Measurements from ENCODE around the gene SERBP1.

The SERBP1 gene

DNA sequence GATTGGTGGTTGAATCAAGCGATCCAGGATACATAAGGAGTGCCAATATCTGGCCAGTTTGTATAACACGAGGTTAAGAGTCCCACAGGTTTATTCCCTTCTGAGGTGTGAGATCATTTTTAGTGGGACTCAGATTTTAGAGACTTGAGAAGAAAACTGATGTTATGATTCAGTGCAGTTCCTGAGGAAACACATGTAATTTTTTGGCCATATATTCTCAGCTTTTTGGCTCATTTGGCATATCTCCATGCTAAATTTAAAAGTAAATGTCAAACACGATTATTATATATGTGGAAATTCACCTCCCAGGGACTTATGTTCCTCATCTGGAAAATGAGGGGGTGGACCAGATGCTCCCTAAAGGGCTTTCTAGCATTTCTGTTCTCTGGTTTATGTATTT lies 39.2 kb upstream of the SERBP1 start:
- no peak for ATAC-seq
- TF ChIP-seq TOX (CRISPR knock-in tag; IDR thresholded peaks at IDR 0.05; ENCODE audit: borderline replicate concordance) (no peak), ZNF70 (CRISPR knock-in tag; IDR thresholded peaks at IDR 0.05) (no peak), ESRRG (CRISPR knock-in tag; IDR thresholded peaks at IDR 0.05) (no peak), ARNTL (CRISPR knock-in tag; IDR thresholded peaks at IDR 0.05; ENCODE audit: borderline replicate concordance, low read depth) (no peak), PPARA (CRISPR knock-in tag; IDR thresholded peaks at IDR 0.05; ENCODE audit: borderline replicate concordance) (no peak), GLIS3 (CRISPR knock-in tag; IDR thresholded peaks at IDR 0.05) (no peak), OSR1 (CRISPR knock-in tag; IDR thresholded peaks at IDR 0.05) (no peak), ISL1 (CRISPR knock-in tag; IDR thresholded peaks at IDR 0.05) (no peak), SNAI2 (CRISPR knock-in tag; IDR thresholded peaks at IDR 0.05) (no peak), TCF4 (CRISPR knock-in tag; IDR thresholded peaks at IDR 0.05; ENCODE audit: borderline replicate concordance) (no peak)
- TF ChIP-seq, protein P1, sequence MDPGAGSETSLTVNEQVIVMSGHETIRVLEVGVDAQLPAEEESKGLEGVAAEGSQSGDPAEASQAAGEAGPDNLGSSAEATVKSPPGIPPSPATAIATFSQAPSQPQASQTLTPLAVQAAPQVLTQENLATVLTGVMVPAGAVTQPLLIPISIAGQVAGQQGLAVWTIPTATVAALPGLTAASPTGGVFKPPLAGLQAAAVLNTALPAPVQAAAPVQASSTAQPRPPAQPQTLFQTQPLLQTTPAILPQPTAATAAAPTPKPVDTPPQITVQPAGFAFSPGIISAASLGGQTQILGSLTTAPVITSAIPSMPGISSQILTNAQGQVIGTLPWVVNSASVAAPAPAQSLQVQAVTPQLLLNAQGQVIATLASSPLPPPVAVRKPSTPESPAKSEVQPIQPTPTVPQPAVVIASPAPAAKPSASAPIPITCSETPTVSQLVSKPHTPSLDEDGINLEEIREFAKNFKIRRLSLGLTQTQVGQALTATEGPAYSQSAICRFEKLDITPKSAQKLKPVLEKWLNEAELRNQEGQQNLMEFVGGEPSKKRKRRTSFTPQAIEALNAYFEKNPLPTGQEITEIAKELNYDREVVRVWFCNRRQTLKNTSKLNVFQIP (CRISPR knock-in tag; IDR thresholded peaks at IDR 0.05; ENCODE audit: borderline replicate concordance, low read depth), result no peak
- TF ChIP-seq, protein P2, sequence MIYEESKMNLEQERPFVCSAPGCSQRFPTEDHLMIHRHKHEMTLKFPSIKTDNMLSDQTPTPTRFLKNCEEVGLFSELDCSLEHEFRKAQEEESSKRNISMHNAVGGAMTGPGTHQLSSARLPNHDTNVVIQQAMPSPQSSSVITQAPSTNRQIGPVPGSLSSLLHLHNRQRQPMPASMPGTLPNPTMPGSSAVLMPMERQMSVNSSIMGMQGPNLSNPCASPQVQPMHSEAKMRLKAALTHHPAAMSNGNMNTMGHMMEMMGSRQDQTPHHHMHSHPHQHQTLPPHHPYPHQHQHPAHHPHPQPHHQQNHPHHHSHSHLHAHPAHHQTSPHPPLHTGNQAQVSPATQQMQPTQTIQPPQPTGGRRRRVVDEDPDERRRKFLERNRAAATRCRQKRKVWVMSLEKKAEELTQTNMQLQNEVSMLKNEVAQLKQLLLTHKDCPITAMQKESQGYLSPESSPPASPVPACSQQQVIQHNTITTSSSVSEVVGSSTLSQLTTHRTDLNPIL (CRISPR knock-in tag; IDR thresholded peaks at IDR 0.05; ENCODE audit: low read depth), result no peak
- TF ChIP-seq, protein P3, sequence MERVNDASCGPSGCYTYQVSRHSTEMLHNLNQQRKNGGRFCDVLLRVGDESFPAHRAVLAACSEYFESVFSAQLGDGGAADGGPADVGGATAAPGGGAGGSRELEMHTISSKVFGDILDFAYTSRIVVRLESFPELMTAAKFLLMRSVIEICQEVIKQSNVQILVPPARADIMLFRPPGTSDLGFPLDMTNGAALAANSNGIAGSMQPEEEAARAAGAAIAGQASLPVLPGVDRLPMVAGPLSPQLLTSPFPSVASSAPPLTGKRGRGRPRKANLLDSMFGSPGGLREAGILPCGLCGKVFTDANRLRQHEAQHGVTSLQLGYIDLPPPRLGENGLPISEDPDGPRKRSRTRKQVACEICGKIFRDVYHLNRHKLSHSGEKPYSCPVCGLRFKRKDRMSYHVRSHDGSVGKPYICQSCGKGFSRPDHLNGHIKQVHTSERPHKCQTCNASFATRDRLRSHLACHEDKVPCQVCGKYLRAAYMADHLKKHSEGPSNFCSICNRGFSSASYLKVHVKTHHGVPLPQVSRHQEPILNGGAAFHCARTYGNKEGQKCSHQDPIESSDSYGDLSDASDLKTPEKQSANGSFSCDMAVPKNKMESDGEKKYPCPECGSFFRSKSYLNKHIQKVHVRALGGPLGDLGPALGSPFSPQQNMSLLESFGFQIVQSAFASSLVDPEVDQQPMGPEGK (CRISPR knock-in tag; IDR thresholded peaks at IDR 0.05; ENCODE audit: borderline replicate concordance), result no peak
- TF ChIP-seq, protein P4, sequence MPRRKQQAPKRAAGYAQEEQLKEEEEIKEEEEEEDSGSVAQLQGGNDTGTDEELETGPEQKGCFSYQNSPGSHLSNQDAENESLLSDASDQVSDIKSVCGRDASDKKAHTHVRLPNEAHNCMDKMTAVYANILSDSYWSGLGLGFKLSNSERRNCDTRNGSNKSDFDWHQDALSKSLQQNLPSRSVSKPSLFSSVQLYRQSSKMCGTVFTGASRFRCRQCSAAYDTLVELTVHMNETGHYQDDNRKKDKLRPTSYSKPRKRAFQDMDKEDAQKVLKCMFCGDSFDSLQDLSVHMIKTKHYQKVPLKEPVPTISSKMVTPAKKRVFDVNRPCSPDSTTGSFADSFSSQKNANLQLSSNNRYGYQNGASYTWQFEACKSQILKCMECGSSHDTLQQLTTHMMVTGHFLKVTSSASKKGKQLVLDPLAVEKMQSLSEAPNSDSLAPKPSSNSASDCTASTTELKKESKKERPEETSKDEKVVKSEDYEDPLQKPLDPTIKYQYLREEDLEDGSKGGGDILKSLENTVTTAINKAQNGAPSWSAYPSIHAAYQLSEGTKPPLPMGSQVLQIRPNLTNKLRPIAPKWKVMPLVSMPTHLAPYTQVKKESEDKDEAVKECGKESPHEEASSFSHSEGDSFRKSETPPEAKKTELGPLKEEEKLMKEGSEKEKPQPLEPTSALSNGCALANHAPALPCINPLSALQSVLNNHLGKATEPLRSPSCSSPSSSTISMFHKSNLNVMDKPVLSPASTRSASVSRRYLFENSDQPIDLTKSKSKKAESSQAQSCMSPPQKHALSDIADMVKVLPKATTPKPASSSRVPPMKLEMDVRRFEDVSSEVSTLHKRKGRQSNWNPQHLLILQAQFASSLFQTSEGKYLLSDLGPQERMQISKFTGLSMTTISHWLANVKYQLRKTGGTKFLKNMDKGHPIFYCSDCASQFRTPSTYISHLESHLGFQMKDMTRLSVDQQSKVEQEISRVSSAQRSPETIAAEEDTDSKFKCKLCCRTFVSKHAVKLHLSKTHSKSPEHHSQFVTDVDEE (CRISPR knock-in tag; IDR thresholded peaks at IDR 0.05), result no peak

DNA sequence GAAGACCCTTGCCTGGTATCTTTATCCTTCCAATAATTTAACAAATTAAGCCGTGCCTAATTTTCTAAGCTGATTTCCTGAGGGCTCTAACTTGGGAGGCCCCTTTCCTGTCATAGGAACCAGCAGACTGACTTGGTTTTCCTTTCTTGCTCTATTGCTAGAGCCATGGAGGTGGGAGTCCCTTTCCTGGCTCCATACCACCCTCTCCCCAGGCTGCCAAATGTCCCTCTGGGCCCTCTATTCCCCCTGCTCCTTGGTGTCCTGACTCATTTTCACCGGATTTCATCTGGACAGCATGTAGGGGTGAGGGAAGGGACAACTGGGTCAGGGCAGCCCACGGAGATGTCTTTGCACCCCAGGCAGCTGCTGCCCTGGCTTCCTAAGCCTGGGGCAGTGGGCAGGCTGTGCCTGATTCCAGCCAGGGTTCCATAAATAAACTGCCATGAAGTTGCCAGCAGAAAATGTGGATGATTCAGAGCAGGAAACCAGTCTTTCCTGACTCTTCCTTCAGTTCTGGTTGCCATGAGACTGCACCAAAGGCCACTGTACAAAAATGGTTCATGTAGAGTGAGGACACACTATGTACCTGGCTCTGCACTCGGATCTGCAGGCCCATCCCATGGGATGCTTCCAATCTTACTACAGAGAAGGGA lies 38.0 kb upstream of the SERBP1 start:
- ATAC-seq, result peak; percentile 71
- no peak for TF ChIP-seq ZC3H10 (CRISPR knock-in tag; IDR thresholded peaks at IDR 0.05)
- TF ChIP-seq GLIS3 (CRISPR knock-in tag; IDR thresholded peaks at IDR 0.05), result no peak
- no peak for TF ChIP-seq ZNF565 (CRISPR knock-in tag; conservative IDR thresholded peaks at IDR 0.05; ENCODE audit: low read depth)
- no peak for TF ChIP-seq BACH2 (CRISPR knock-in tag; IDR thresholded peaks at IDR 0.05; ENCODE audit: borderline replicate concordance)
- no peak for TF ChIP-seq ZNF70 (CRISPR knock-in tag; IDR thresholded peaks at IDR 0.05)
- no peak for TF ChIP-seq ZFP3 (CRISPR knock-in tag; IDR thresholded peaks at IDR 0.05)
- TF ChIP-seq TCF4 (CRISPR knock-in tag; IDR thresholded peaks at IDR 0.05; ENCODE audit: borderline replicate concordance), result no peak
- TF ChIP-seq ESRRG (CRISPR knock-in tag; IDR thresholded peaks at IDR 0.05), result no peak
- TF ChIP-seq SNAI2 (CRISPR knock-in tag; IDR thresholded peaks at IDR 0.05), result no peak
- TF ChIP-seq, protein P5, sequence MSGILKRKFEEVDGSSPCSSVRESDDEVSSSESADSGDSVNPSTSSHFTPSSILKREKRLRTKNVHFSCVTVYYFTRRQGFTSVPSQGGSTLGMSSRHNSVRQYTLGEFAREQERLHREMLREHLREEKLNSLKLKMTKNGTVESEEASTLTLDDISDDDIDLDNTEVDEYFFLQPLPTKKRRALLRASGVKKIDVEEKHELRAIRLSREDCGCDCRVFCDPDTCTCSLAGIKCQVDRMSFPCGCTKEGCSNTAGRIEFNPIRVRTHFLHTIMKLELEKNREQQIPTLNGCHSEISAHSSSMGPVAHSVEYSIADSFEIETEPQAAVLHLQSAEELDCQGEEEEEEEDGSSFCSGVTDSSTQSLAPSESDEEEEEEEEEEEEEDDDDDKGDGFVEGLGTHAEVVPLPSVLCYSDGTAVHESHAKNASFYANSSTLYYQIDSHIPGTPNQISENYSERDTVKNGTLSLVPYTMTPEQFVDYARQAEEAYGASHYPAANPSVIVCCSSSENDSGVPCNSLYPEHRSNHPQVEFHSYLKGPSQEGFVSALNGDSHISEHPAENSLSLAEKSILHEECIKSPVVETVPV (CRISPR knock-in tag; IDR thresholded peaks at IDR 0.05), result no peak
- TF ChIP-seq ZFP30 (CRISPR knock-in tag; IDR thresholded peaks at IDR 0.05), result no peak
- TF ChIP-seq ISL1 (CRISPR knock-in tag; IDR thresholded peaks at IDR 0.05), result no peak
- TF ChIP-seq, protein P3 (CRISPR knock-in tag; IDR thresholded peaks at IDR 0.05; ENCODE audit: borderline replicate concordance), result no peak
